KBM-7 (cell line): ENCODE results near the gene GPX4.

Experiments
- DNase-seq: peaks from one replicate; pipeline ENCODE4 v3.0.0-alpha.2; 2015
- in situ Hi-C: fragments of 300-500 bp; cut with MboI; formaldehyde crosslinking; loops from 2 replicates; pipeline ENCODE4 v1.14.3; 2020; ENCODE audit warnings: low sequenced_read_pairs, low pct_unique_long_range_greater_than_20kb, mixed read lengths

GPX4 gene

GRCh38 chr19:1067341-1067957 lies 36.3 kb upstream of the GPX4 start:
- in situ Hi-C loops: no loop called here

GRCh38 chr19:1068009-1069001 lies 35.5 kb upstream of the GPX4 start:
- in situ Hi-C loops: no loop called here
- peak; percentile 52 for DNase-seq

More at GRCh38 chr19:1067341-1067957, 36.3 kb upstream of the GPX4 start:
- peak; percentile 52 for DNase-seq

GRCh38 chr19:1069009-1069779 lies 34.6 kb upstream of the GPX4 start:
- peak; percentile 96 for DNase-seq
- in situ Hi-C loops: no loop called here

GRCh38 chr19:1070576-1070930 lies 33.2 kb upstream of the GPX4 start:
- in situ Hi-C loops: no loop called here
- DNase-seq: no peak

- in situ Hi-C loops: no loop called here
- DNase-seq: no peak
Observed at GRCh38 chr19:1070931-1071791, 32.6 kb upstream of the GPX4 start.

- no peak for DNase-seq
- in situ Hi-C loops: no loop called here
Observed at GRCh38 chr19:1072371-1073015, 31.3 kb upstream of the GPX4 start.

- in situ Hi-C loops: no loop called here
- no peak for DNase-seq
Observed at GRCh38 chr19:1073063-1073955, 30.5 kb upstream of the GPX4 start.

GRCh38 chr19:1073956-1074517 lies 29.8 kb upstream of the GPX4 start:
- DNase-seq: no peak
- in situ Hi-C loops: no loop called here

GRCh38 chr19:1074544-1075283 lies 29.1 kb upstream of the GPX4 start:
- DNase-seq: peak; percentile 37
- in situ Hi-C loops: no loop called here

GRCh38 chr19:1076046-1076386 lies 27.8 kb upstream of the GPX4 start:
- in situ Hi-C loops: no loop called here
- DNase-seq: no peak

- in situ Hi-C loops: no loop called here
- DNase-seq: peak; percentile 89
Observed at GRCh38 chr19:1076951-1077350, 26.8 kb upstream of the GPX4 start.

GRCh38 chr19:1079566-1080111 lies 24.2 kb upstream of the GPX4 start:
- DNase-seq: no peak
- in situ Hi-C loops: no loop called here

GRCh38 chr19:1080360-1081161 lies 23.2 kb upstream of the GPX4 start:
- in situ Hi-C loops: no loop called here
- DNase-seq: no peak

- in situ Hi-C loops: no loop called here
- DNase-seq: no peak
Observed at GRCh38 chr19:1081301-1082164, 22.3 kb upstream of the GPX4 start.
